ENCODE data around the gene FAM9A.

The FAM9A gene

GRCh38 chrX:8801041-8801599, at the start of gene FAM9A:
FAM9A (minus strand) TSS chrX:8801383; CDS start chrX:8800171, 1,212 bp downstream.
- DNase-seq (ENCODE audit: low read depth, low spot score): no peak

GRCh38 chrX:8850478-8850877, 49.3 kb upstream of the FAM9A start:
- no peak for DNase-seq (ENCODE audit: low read depth, low spot score)

DNA sequence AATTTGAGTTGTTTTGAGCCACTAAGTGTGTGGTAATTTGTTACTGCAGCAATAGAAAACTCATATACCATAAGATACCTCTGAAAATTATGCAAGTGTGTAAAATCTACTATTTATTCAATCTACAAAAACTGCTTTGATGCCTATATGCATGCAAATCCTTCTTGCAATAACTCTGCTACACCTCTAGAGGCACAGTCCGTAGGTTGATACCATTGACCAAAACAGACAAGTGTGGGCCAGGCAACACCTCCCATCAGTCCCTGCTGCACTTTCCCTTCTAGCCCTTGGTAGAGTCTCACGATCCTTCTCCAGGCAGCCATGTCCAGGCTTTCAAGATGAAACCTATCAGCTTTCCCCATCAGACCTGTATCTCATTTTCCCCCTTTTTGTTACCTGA, 48.8 kb upstream of the FAM9A start:
- no peak for DNase-seq (ENCODE audit: low read depth, low spot score)

DNA sequence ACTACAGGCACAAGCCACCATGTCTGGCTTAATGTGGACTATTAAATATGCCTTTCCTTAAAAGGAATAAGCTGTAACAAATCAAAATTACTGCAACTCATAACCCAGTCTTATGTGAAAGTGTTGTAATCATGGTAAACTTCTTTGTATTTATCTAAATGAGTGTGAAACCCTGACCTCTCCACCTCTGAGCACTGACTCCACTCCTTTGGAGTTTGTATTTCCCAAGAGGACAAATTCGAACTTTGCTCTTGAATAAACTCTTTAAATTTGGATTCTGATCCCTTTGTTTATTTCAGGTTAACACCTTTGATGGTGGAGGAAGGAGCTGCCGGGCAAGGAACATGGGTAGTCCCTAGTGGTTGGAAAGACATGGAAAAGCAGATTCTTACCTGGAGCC, 48.3 kb upstream of the FAM9A start:
- DNase-seq (ENCODE audit: low read depth, low spot score): no peak

GRCh38 chrX:8848911-8849310, 47.7 kb upstream of the FAM9A start:
- DNase-seq (ENCODE audit: low read depth, low spot score): no peak

DNA sequence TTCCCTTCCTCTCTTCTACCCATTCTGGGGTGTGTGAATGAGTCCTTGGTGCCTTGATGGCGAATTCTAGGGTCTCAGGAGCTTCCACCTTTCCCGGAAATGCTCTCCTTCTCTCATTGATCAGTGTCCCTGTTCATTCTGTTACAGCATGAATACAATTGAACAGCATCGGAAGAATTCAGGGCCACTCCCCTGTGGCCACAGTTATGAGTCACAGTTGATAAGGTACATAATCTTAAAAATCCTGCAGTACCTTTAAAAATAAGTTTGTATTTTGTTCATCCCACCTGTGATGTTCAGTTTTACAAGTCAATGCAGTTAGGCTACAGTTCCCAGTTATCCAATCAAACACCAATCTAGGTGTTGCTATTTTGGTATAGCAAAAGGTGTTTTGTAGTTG, 47.3 kb upstream of the FAM9A start:
- DNase-seq (ENCODE audit: low read depth, low spot score): no peak

GRCh38 chrX:8847360-8847759, 46.2 kb upstream of the FAM9A start:
- no peak for DNase-seq (ENCODE audit: low read depth, low spot score)

DNA sequence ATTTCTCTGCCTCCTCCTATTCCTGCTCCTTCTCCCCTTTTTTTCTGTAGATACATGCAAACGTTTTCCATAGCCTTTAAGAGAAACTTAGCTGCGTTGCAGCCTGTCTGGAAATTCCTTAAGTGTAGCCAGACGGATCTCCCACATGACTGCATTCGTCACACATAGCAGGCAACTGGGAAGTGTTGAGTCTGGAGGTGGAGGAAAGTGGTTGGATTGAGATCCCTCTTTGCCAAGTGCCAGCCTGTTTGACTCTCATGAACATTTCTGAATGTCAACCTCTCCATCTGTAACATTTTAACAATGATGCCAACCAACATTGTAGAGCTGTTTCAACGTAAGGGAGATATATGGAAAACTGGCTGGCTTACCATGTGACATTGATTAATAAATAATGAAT, 45.1 kb upstream of the FAM9A start:
- no peak for DNase-seq (ENCODE audit: low read depth, low spot score)

DNA sequence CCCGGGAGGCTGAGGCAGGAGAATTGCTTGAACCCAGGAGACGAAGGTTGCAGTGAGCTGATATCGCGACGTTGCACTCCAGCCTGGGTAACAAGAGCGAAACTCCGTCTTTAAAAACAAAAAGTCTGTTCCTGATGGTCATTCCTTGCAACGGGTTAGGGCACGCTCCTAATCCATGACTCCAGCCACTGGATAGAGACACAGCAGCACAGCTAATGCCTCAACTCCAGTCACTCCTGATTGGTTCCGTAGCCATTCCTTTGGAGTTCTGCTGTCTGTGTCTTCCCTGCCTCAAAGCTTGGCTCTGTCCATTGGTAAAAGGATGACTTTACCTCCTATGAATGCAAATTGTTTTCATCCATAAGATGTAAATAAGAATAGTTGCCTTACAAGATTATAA, 44.3 kb upstream of the FAM9A start:
- DNase-seq (ENCODE audit: low read depth, low spot score): no peak

- no peak for DNase-seq (ENCODE audit: low read depth, low spot score)
Observed at GRCh38 chrX:8845060-8845459, 43.9 kb upstream of the FAM9A start.

DNA sequence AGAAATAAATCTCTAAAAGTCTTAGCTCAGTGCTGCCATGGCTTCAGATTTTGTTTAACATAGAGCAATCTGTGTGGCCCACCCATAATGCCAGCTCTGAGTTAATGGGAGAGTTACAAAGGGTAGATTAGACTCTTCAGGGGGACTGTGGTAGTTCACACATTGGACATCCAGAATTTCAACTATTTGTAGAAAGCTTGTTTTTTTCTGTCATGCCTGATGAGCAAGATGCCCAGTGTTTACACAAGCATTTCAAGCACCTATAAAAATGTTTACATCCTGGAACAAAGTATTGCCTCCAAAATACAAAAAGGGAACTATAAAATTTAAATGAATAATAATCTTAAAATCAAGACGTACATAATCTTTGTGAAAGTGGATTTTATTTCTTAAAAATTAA, 43.0 kb upstream of the FAM9A start:
- no peak for DNase-seq (ENCODE audit: low read depth, low spot score)

GRCh38 chrX:8841911-8842310, 40.7 kb upstream of the FAM9A start:
- DNase-seq (ENCODE audit: low read depth, low spot score): no peak

DNA sequence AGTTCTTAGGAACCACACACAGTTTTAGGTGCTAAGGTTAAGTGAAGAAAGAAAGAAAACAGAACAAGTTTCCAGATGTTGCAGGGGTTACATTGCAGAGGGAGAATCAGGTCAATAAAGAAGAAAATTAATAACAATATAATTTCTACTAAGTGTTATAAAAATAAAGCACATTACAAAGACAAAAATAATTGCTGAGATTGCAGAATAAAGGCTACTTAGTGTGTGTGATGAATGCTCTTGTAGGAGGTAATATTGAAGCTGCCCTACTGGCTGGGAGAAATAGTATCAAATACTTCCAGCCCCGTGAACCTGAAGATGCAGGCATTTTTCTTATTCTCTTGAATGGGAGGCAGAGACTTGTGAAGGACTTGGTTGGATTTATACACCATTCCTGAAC, 33.2 kb upstream of the FAM9A start:
- DNase-seq (ENCODE audit: low read depth, low spot score): no peak

DNA sequence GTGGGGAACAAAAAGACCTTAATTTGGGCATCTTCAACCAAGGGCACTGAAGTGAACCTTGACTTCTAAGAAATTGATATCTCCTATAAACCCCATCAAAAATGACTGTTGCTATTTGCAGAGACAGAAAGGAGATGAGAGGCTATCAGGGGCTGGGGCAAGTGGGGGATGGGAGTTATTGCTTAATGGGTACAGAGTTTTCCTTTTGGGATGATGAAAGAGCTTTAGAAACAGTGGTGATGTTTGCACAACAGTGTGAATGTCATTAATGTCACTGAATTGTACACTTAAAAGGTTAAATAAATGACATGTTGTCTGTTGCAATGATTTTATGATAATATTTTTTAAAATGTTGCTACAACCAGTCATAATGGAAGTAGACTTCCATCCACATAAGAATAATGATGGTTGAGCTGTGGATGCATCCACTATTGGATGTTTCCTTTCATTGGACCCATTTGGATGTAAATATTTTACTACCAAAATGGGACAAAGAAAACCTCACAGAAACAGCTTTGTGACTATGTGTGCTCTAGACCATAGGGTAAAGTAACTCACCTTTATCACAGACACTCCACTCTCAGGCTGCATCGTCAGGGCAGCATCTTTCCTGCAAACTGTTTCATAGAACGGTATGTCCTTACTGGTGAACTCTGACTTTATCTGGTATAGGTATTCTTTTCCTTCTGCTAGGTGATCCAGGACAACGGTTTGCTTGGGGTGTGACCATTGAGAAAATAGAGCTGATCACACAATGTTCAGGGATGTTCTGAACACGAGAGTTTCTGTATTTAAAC, 31.6 kb upstream of the FAM9A start:
- DNase-seq (ENCODE audit: low read depth, low spot score): no peak

GRCh38 chrX:8823698-8824097, 22.5 kb upstream of the FAM9A start:
- DNase-seq (ENCODE audit: low read depth, low spot score): no peak

DNA sequence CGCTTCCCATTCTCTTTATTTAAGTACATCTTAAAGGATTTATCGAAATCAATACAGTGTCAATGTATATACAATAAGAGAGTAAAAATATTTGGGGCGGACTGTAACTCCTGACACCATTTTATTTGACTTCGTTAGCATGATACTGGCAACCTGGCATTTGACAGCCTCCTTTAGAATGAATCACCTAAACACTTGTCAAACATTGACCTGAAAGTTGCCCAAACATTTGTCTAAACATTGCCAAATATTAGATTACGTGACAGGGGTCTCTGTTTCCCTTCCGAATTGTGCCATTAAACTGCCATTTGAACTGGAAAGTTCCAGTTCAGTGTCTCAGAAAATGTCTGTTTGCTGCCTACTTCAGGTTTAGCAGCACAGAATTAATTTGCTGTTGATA, 20.8 kb upstream of the FAM9A start:
- no peak for DNase-seq (ENCODE audit: low read depth, low spot score)

DNA sequence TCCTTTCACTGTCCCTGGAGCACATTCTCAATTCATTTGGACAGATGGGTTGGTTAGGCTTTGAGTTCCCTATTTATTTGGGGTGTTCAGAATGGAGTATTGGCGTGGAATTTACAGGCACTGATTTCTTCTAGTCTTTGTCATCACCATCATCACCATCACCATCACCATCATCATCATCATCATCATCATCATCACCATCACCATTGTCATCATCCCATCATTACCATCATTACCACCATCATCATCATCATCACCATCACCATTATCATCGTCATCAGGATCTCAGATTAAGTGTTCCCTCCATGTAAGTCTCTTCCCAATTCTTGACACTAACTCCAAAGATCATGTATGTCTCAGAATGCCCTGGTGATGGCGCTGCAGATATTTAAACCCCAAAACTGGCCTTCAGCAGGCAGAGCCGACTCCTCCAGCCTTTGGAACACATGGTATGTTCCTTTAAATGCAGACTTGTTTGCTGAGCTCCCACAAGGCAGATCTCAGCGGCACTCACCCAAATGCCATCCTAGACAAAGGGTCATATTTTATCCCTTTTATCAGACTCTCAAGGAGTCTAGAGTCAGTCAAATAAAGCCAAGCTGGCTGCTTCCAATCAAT, 19.8 kb upstream of the FAM9A start:
- DNase-seq (ENCODE audit: low read depth, low spot score): peak; percentile 52

- DNase-seq (ENCODE audit: low read depth, low spot score): no peak
Observed at GRCh38 chrX:8815460-8816065, 14.4 kb upstream of the FAM9A start.

DNA sequence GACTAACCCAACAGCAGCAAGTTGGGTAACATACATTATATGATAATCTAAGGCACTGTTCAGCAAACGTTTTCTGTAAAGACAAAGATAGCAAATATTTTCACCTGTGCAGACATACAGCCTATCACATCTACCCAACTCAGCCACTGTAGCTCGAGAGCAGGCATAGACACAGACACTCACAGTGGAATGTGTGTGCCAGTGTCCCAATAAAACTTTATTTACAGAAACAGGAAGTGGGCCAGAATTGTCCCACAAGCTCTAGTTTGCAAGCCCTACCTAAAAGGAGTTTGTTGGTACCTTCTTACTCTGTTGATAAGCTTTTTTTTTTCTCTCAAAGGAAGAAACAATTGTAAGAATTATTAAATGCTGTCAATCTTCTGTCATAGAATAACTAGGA, 11.9 kb upstream of the FAM9A start:
- DNase-seq (ENCODE audit: low read depth, low spot score): no peak

- no peak for DNase-seq (ENCODE audit: low read depth, low spot score)
Observed at GRCh38 chrX:8811611-8812010, 10.4 kb upstream of the FAM9A start.

DNA sequence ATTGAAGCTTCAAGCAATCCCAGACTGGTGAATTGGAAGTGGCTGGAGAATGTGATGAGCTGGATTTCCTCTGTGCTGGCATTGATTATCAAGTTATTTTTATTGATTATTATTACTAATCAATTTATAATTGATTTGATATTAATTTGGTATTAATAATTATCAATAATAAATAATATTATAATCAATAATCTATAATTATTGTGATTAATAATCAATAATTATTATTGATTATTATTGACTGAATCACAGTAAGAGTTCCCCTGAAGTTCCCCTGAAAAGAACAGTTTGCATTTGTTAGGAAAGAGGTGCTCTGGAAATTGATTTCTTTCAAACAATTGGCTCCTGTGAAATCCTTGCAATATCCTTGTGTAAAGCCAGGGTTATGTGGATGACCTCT, 7.5 kb upstream of the FAM9A start:
- DNase-seq (ENCODE audit: low read depth, low spot score): no peak

GRCh38 chrX:8805974-8806373, 4.8 kb upstream of the FAM9A start:
- no peak for DNase-seq (ENCODE audit: low read depth, low spot score)

GRCh38 chrX:8805046-8805445, 3.9 kb upstream of the FAM9A start:
- DNase-seq (ENCODE audit: low read depth, low spot score): no peak

Measured in iPS DF 19.7 (cell line).